Measurements from ENCODE around the gene DGKG. TPM values are rescaled to one million over a fixed set of nuclear protein-coding genes. Genes with fewer than 3 reads are reported as not detected.

The DGKG gene
- polyA plus RNA-seq, 4 donors: 0.19 to 4.0 (median 0.92) TPM

GRCh38 chr3:186244016-186244415 is 118.0 kb downstream of the DGKG start:
- Histone ChIP-seq H3K9me3 (ENCODE audit: control insufficient read depth in 2 of 2, insufficient read depth in 1 of 2, low read depth in 1 of 2, low read length in 1 of 2) (no peaks in the 10 kb centered on the region), H3K4me3 (ENCODE audit: low read depth in 1 of 3, low read length in 3 of 3) (no peak overlapping the region), H3K36me3 (ENCODE audit: control insufficient read depth in 3 of 3, insufficient read depth in 2 of 3, low read depth in 1 of 3, low read length in 3 of 3) (no peaks in the 10 kb centered on the region), H3K27ac (ENCODE audit: low read depth in 1 of 3, low read length in 2 of 3) (no peak overlapping the region), H3K4me1 (ENCODE audit: control insufficient read depth in 3 of 3, insufficient read depth in 2 of 3, low read depth in 1 of 3, low read length in 2 of 3) (no peaks in the 10 kb centered on the region), H3K27me3 (ENCODE audit: control insufficient read depth in 3 of 3, insufficient read depth in 3 of 3, low read length in 3 of 3) (peaks cover 0 to 2% (median 0%) of the 10 kb centered on the region in 3 donors)
- no peak for DNase-seq
- no peak for FAIRE-seq
- 94 to 99% (median 96%) methylated on average over 6 of the region's 6 CpGs for WGBS, 3 donors

- Histone ChIP-seq H3K27ac (ENCODE audit: low read depth in 1 of 3, low read length in 2 of 3) (peak overlapping the region in 1 of 3 donors; percentile 57), H3K9me3 (ENCODE audit: control insufficient read depth in 2 of 2, insufficient read depth in 1 of 2, low read depth in 1 of 2, low read length in 1 of 2) (no peaks in the 10 kb centered on the region), H3K4me1 (ENCODE audit: control insufficient read depth in 3 of 3, insufficient read depth in 2 of 3, low read depth in 1 of 3, low read length in 2 of 3) (no peaks in the 10 kb centered on the region), H3K27me3 (ENCODE audit: control insufficient read depth in 3 of 3, insufficient read depth in 3 of 3, low read length in 3 of 3) (no peaks in the 10 kb centered on the region), H3K4me3 (ENCODE audit: low read depth in 1 of 3, low read length in 3 of 3) (peak overlapping the region in 1 of 3 donors; percentile 8), H3K36me3 (ENCODE audit: control insufficient read depth in 3 of 3, insufficient read depth in 2 of 3, low read depth in 1 of 3, low read length in 3 of 3) (no peaks in the 10 kb centered on the region)
- peak; percentile 74 to 75 for DNase-seq
- FAIRE-seq: no peak
- WGBS, 3 donors: 11 to 23% (median 21%) methylated on average over 21 of the region's 21 CpGs
These were observed 119.9 kb downstream of the DGKG start for GRCh38 chr3:186241910-186242821.

- Histone ChIP-seq H3K4me3 (ENCODE audit: low read depth in 1 of 3, low read length in 3 of 3) (no peak overlapping the region), H3K4me1 (ENCODE audit: control insufficient read depth in 3 of 3, insufficient read depth in 2 of 3, low read depth in 1 of 3, low read length in 2 of 3) (no peaks in the 10 kb centered on the region), H3K36me3 (ENCODE audit: control insufficient read depth in 3 of 3, insufficient read depth in 2 of 3, low read depth in 1 of 3, low read length in 3 of 3) (no peaks in the 10 kb centered on the region), H3K9me3 (ENCODE audit: control insufficient read depth in 2 of 2, insufficient read depth in 1 of 2, low read depth in 1 of 2, low read length in 1 of 2) (no peaks in the 10 kb centered on the region), H3K27me3 (ENCODE audit: control insufficient read depth in 3 of 3, insufficient read depth in 3 of 3, low read length in 3 of 3) (no peaks in the 10 kb centered on the region), H3K27ac (ENCODE audit: low read depth in 1 of 3, low read length in 2 of 3) (no peak overlapping the region)
- FAIRE-seq: no peak
- 82 to 90% (median 85%) methylated on average over 10 of the region's 10 CpGs for WGBS, 3 donors
- DNase-seq: no peak
These were observed 122.7 kb downstream of the DGKG start for GRCh38 chr3:186239321-186239720.

- no peaks in the 10 kb centered on the region for H3K27me3 ChIP-seq (ENCODE audit: control insufficient read depth in 3 of 3, insufficient read depth in 3 of 3, low read length in 3 of 3)
- no peak for DNase-seq
- H3K27ac ChIP-seq (ENCODE audit: low read depth in 1 of 3, low read length in 2 of 3): no peak overlapping the region
- no peak overlapping the region for H3K4me3 ChIP-seq (ENCODE audit: low read depth in 1 of 3, low read length in 3 of 3)
- H3K9me3 ChIP-seq (ENCODE audit: control insufficient read depth in 2 of 2, insufficient read depth in 1 of 2, low read depth in 1 of 2, low read length in 1 of 2): no peaks in the 10 kb centered on the region
- no peaks in the 10 kb centered on the region for H3K4me1 ChIP-seq (ENCODE audit: control insufficient read depth in 3 of 3, insufficient read depth in 2 of 3, low read depth in 1 of 3, low read length in 2 of 3)
- H3K36me3 ChIP-seq (ENCODE audit: control insufficient read depth in 3 of 3, insufficient read depth in 2 of 3, low read depth in 1 of 3, low read length in 3 of 3): no peaks in the 10 kb centered on the region
- 84 to 88% (median 88%) methylated on average over 2 of the region's 2 CpGs for WGBS, 3 donors
- FAIRE-seq: no peak
These were observed 124.1 kb downstream of the DGKG start for GRCh38 chr3:186237915-186238314.

GRCh38 chr3:186236357-186237020 is 125.5 kb downstream of the DGKG start:
- H3K36me3 ChIP-seq (ENCODE audit: control insufficient read depth in 3 of 3, insufficient read depth in 2 of 3, low read depth in 1 of 3, low read length in 3 of 3): no peaks in the 10 kb centered on the region
- H3K27ac ChIP-seq (ENCODE audit: low read depth in 1 of 3, low read length in 2 of 3): no peak overlapping the region
- 83 to 94% (median 89%) methylated on average over 6 of the region's 6 CpGs for WGBS, 3 donors
- FAIRE-seq (no peak), DNase-seq (no peak)
- no peak overlapping the region for H3K4me3 ChIP-seq (ENCODE audit: low read depth in 1 of 3, low read length in 3 of 3)
- H3K27me3 ChIP-seq (ENCODE audit: control insufficient read depth in 3 of 3, insufficient read depth in 3 of 3, low read length in 3 of 3): no peaks in the 10 kb centered on the region
- H3K9me3 ChIP-seq (ENCODE audit: control insufficient read depth in 2 of 2, insufficient read depth in 1 of 2, low read depth in 1 of 2, low read length in 1 of 2): no peaks in the 10 kb centered on the region
- H3K4me1 ChIP-seq (ENCODE audit: control insufficient read depth in 3 of 3, insufficient read depth in 2 of 3, low read depth in 1 of 3, low read length in 2 of 3): no peaks in the 10 kb centered on the region

GRCh38 chr3:186235554-186235953 is 126.5 kb downstream of the DGKG start:
- FAIRE-seq (no peak), DNase-seq (no peak)
- no peak overlapping the region for H3K27ac ChIP-seq (ENCODE audit: low read depth in 1 of 3, low read length in 2 of 3)
- WGBS, 3 donors: 51 to 57% (median 56%) methylated on average over 5 of the region's 5 CpGs
- H3K4me3 ChIP-seq (ENCODE audit: low read depth in 1 of 3, low read length in 3 of 3): no peak overlapping the region
- no peaks in the 10 kb centered on the region for H3K36me3 ChIP-seq (ENCODE audit: control insufficient read depth in 3 of 3, insufficient read depth in 2 of 3, low read depth in 1 of 3, low read length in 3 of 3)
- H3K27me3 ChIP-seq (ENCODE audit: control insufficient read depth in 3 of 3, insufficient read depth in 3 of 3, low read length in 3 of 3): no peaks in the 10 kb centered on the region
- H3K4me1 ChIP-seq (ENCODE audit: control insufficient read depth in 3 of 3, insufficient read depth in 2 of 3, low read depth in 1 of 3, low read length in 2 of 3): no peaks in the 10 kb centered on the region
- no peaks in the 10 kb centered on the region for H3K9me3 ChIP-seq (ENCODE audit: control insufficient read depth in 2 of 2, insufficient read depth in 1 of 2, low read depth in 1 of 2, low read length in 1 of 2)

GRCh38 chr3:186234152-186234551 is 127.9 kb downstream of the DGKG start:
- DNase-seq (no peak), FAIRE-seq (no peak)
- H3K36me3 ChIP-seq (ENCODE audit: control insufficient read depth in 3 of 3, insufficient read depth in 2 of 3, low read depth in 1 of 3, low read length in 3 of 3): no peaks in the 10 kb centered on the region
- H3K9me3 ChIP-seq (ENCODE audit: control insufficient read depth in 2 of 2, insufficient read depth in 1 of 2, low read depth in 1 of 2, low read length in 1 of 2): no peaks in the 10 kb centered on the region
- no peak overlapping the region for H3K27ac ChIP-seq (ENCODE audit: low read depth in 1 of 3, low read length in 2 of 3)
- H3K4me3 ChIP-seq (ENCODE audit: low read depth in 1 of 3, low read length in 3 of 3): no peak overlapping the region
- H3K4me1 ChIP-seq (ENCODE audit: control insufficient read depth in 3 of 3, insufficient read depth in 2 of 3, low read depth in 1 of 3, low read length in 2 of 3): no peaks in the 10 kb centered on the region
- H3K27me3 ChIP-seq (ENCODE audit: control insufficient read depth in 3 of 3, insufficient read depth in 3 of 3, low read length in 3 of 3): peaks cover 0 to 2% (median 0%) of the 10 kb centered on the region in 3 donors
- WGBS, 3 donors: 72 to 82% (median 75%) methylated on average over 5 of the region's 5 CpGs

GRCh38 chr3:186226482-186226881 is 135.6 kb downstream of the DGKG start:
- 85 to 95% (median 90%) methylated on average over 2 of the region's 2 CpGs for WGBS, 3 donors
- Histone ChIP-seq H3K36me3 (ENCODE audit: control insufficient read depth in 3 of 3, insufficient read depth in 2 of 3, low read depth in 1 of 3, low read length in 3 of 3) (no peaks in the 10 kb centered on the region), H3K4me3 (ENCODE audit: low read depth in 1 of 3, low read length in 3 of 3) (no peak overlapping the region), H3K4me1 (ENCODE audit: control insufficient read depth in 3 of 3, insufficient read depth in 2 of 3, low read depth in 1 of 3, low read length in 2 of 3) (no peaks in the 10 kb centered on the region), H3K27me3 (ENCODE audit: control insufficient read depth in 3 of 3, insufficient read depth in 3 of 3, low read length in 3 of 3) (peaks cover 0 to 12% (median 6%) of the 10 kb centered on the region in 3 donors), H3K9me3 (ENCODE audit: control insufficient read depth in 2 of 2, insufficient read depth in 1 of 2, low read depth in 1 of 2, low read length in 1 of 2) (no peaks in the 10 kb centered on the region), H3K27ac (ENCODE audit: low read depth in 1 of 3, low read length in 2 of 3) (no peak overlapping the region)
- DNase-seq (no peak), FAIRE-seq (no peak)
